ENCODE data around the gene PNLIPRP3. TPM values are rescaled to one million over a fixed set of nuclear protein-coding genes. Genes with fewer than 3 reads are reported as not detected.

PNLIPRP3 gene
- total RNA-seq, 2 donors from 2014 or later: not detected

DNA sequence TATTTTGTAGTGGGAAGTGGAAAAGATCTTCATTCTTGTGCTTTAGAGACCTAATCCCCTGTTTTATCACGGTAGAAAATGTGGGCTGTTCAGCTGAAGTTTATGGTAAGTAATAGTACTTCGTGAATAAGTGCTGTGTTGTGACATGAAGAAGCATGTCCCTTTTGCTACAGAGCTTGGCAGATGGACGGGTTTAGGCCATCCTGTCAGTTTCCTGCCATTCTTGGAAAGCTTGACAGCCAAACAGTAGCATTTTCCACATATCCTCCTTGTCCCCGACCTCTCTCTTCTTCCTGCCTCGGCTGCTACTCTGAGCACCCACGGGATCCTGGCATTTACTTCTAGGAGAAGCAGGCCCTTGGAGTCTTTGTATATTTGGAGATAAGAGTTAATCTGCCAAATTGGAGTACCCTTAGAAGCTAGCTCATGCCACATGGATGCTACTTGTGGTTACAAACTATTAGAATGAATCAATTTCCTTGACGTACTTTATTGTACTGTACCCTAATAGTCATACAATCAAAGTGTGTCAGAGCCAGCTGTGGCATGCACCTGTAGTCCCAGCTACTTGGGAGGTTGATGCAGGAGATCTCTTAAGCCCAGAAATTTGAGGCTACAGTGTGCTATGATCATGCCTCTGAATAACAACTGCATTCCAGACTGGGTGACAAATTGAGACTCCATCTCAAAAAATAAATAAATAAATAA is 39.2 kb downstream of the PNLIPRP3 start:
- DNase-seq (ENCODE audit: low spot score) (no peak), ATAC-seq (no peak)
- Mint-ChIP-seq H3K27me3 (peaks cover 4 to 6% of the 10 kb centered on the region in 2 donors), H3K9me3 (peaks cover 5% of the 10 kb centered on the region), H3K4me1 (ENCODE audit: low read depth in 2 of 2) (no peaks in the 10 kb centered on the region), H3K27ac (no peak overlapping the region), H3K4me3 (no peak overlapping the region), H3K36me3 (no peaks in the 10 kb centered on the region)

DNA sequence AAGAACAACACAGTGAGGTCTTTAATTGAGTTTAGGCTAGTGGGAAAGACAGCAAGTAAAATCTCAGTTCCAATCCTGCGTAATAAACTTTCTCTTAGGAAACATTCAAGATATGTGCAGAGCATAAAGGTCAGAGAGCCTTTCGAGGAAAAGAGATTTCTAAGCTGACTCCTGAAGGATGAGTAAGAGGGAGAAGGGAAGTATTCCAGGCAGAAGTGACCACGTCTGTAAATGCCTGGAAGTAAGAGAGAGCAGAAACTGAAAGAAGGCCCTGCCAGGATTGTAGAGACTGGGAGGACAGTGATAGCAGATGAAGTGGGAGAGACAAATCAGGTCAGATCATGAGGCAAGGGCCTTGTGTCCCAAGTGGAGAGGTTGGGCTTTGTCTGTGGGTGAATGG is 41.8 kb downstream of the PNLIPRP3 start:
- no peaks in the 10 kb centered on the region for H3K4me1 Mint-ChIP-seq (ENCODE audit: low read depth in 2 of 2)
- H3K36me3 Mint-ChIP-seq: no peaks in the 10 kb centered on the region
- no peak overlapping the region for H3K4me3 Mint-ChIP-seq
- no peak overlapping the region for H3K27ac Mint-ChIP-seq
- DNase-seq (ENCODE audit: low spot score) (no peak), ATAC-seq (no peak)
- peaks cover 6 to 7% of the 10 kb centered on the region in 2 donors for H3K27me3 Mint-ChIP-seq
- peaks cover 10% of the 10 kb centered on the region for H3K9me3 Mint-ChIP-seq

DNA sequence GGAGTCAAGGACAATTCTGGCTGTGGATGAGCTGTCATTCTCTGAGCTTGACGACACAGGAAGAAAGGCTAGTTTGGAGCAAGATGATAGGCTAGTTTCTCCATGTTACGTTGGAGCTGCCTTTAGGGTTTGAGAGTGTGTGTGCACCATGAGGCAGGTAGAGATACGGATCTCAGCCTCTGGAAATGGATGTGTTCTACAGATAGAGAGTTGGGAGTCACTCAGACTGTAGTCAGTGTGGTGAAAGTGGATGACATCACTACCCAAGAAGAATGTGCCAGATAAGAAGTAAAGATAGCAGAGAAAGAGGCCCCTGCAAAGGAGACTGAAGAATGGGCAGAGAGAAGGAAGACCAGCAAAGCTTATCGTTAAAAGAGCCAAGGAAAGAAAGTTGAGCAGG is 42.4 kb downstream of the PNLIPRP3 start:
- peaks cover 6 to 7% of the 10 kb centered on the region in 2 donors for H3K27me3 Mint-ChIP-seq
- ATAC-seq: no peak

DNA sequence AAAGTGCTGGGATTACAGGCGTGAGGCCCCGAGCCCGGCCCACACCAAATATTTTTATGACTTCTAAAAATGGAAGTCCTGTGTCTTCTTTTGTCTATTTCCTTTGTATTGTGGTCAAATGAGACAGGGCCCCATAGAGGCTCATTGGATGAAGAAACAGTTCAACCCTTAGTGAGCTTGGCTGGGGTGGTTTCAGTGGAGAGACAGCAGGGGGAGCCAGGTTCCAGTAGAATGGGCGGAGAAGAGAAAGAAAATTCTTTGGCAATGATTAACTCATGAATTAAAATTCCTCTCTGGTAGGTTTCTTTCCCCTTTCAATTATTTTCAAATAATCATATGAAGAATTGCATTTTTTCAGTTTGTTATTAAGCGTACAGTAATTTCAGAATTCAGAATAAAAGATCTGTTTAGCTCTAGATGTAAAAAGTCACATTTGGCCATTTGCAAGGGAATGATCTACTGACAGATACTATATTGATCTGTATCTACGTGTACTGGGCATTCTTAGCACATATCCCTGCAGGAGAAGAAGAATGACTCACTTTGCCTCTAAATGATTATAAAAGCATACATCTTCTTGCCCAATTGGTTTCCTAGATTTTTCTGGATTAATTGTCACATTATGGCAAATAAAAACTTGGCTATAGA is 43.2 kb downstream of the PNLIPRP3 start:
- no peak overlapping the region for H3K27ac Mint-ChIP-seq
- H3K9me3 Mint-ChIP-seq: peaks cover 11% of the 10 kb centered on the region
- DNase-seq (ENCODE audit: low spot score) (no peak), ATAC-seq (no peak)
- H3K36me3 Mint-ChIP-seq: no peaks in the 10 kb centered on the region
- H3K4me3 Mint-ChIP-seq: no peak overlapping the region
- H3K4me1 Mint-ChIP-seq (ENCODE audit: low read depth in 2 of 2): no peaks in the 10 kb centered on the region
- peaks cover 6 to 7% of the 10 kb centered on the region in 2 donors for H3K27me3 Mint-ChIP-seq

More for the DNA sequence above, 42.4 kb downstream of the PNLIPRP3 start:
- no peaks in the 10 kb centered on the region for H3K4me1 Mint-ChIP-seq (ENCODE audit: low read depth in 2 of 2)
- no peak overlapping the region for H3K4me3 Mint-ChIP-seq
- DNase-seq (ENCODE audit: low spot score): no peak
- peaks cover 11% of the 10 kb centered on the region for H3K9me3 Mint-ChIP-seq
- H3K36me3 Mint-ChIP-seq: no peaks in the 10 kb centered on the region
- no peak overlapping the region for H3K27ac Mint-ChIP-seq

DNA sequence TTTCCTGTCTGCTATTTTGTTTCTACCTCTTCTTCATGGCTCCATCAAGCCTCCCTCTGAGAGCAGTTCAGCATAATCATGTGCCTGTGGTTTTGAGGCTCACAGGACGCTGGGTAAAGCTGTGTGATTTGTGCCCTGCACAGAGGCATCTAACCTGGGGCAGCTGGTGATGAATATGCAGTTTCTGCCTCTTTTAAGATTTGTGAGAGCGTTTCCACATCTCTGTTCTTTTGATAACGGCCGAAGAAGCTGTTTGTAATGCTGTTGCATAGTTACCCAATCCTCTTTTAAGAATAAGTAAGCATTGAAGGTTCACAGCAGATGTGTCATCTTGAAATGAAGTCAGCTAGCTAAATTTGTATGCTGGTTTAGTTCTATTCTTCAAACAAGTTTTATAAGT is 45.2 kb downstream of the PNLIPRP3 start:
- H3K4me3 Mint-ChIP-seq: no peak overlapping the region
- peaks cover 6 to 7% of the 10 kb centered on the region in 2 donors for H3K27me3 Mint-ChIP-seq
- H3K36me3 Mint-ChIP-seq: no peaks in the 10 kb centered on the region
- H3K27ac Mint-ChIP-seq: no peak overlapping the region
- peaks cover 11% of the 10 kb centered on the region for H3K9me3 Mint-ChIP-seq
- no peaks in the 10 kb centered on the region for H3K4me1 Mint-ChIP-seq (ENCODE audit: low read depth in 2 of 2)
- ATAC-seq (no peak), DNase-seq (ENCODE audit: low spot score) (no peak)

DNA sequence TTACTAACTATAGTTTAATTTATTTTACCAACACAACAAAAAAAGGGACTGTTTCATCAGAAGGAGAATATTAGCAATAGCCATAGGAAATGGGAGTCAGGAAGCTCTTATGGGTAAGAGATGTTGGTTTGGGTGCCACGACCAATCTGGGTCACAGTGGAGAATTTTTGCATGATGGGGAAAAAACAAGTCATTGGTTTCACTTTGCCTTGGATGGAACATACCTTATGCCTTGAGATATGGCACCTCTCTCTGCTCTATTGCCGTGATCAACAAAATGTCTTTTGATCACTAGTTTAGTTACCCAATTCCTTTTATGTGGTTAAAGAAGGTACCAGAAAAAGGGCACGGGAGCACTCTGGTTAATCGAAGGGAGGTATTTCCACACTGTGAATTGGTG is 48.2 kb downstream of the PNLIPRP3 start:
- peaks cover 0 to 3% of the 10 kb centered on the region in 2 donors for H3K27me3 Mint-ChIP-seq
- H3K4me1 Mint-ChIP-seq (ENCODE audit: low read depth in 2 of 2): no peaks in the 10 kb centered on the region
- peaks cover 6% of the 10 kb centered on the region for H3K9me3 Mint-ChIP-seq
- DNase-seq (ENCODE audit: low spot score) (no peak), ATAC-seq (no peak)
- H3K27ac Mint-ChIP-seq: no peak overlapping the region
- H3K4me3 Mint-ChIP-seq: no peak overlapping the region
- no peaks in the 10 kb centered on the region for H3K36me3 Mint-ChIP-seq

DNA sequence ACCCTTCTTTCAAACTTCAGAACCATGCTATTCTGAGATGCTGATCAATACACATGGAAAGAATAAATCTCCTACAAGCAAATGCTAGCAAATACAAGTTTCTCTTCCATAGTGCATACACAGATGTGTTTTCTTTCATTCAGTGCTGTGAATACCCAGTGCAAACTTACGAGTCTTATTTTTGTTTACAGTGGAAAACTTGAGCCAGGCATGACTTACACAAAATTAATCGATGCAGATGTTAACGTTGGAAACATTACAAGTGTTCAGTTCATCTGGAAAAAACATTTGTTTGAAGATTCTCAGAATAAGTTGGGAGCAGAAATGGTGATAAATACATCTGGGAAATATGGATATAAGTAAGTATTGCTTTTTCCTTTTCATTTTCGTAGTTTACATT is 48.8 kb downstream of the PNLIPRP3 start:
- DNase-seq (ENCODE audit: low spot score) (no peak), ATAC-seq (no peak)
- Mint-ChIP-seq H3K27ac (no peak overlapping the region), H3K4me1 (ENCODE audit: low read depth in 2 of 2) (no peaks in the 10 kb centered on the region), H3K4me3 (no peak overlapping the region), H3K27me3 (peaks cover 0 to 3% of the 10 kb centered on the region in 2 donors), H3K36me3 (no peaks in the 10 kb centered on the region), H3K9me3 (peaks cover 6% of the 10 kb centered on the region)

DNA sequence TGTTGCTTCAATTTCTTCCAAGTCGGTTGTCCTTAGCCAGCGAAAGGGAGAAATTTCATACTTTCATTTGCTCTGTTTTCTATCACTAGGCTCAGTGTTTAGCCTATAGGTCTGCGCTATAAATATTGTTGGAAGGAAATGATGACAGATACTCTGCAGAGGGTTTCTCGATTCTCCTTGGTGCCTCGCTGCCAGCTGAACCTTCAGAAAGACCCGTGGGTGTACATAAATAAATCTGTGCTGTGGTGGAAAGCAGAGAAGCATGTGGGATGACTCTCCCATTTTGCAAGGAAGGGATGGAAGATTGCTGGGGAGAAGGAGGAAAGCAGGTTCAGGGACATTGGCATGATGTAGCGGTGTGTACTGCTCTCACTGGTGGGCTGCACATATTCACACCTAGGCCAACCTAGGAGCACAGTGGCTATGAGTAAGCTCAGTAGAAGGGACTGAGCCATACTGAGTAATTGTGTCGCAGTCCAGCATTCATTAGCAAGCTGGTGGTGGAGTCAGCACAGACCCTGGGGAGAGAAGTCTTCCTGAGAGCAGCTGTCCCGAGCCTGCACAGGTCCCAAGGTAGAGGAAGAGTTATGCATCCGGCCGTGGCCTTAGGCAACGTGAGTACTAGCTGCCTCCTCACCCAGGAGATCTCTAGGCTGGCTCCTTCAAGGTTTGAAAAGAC is 50.5 kb downstream of the PNLIPRP3 start:
- no peak for DNase-seq (ENCODE audit: low spot score)
- Mint-ChIP-seq H3K27me3 (peaks cover 0 to 3% of the 10 kb centered on the region in 2 donors), H3K36me3 (no peaks in the 10 kb centered on the region), H3K27ac (no peak overlapping the region), H3K4me1 (ENCODE audit: low read depth in 2 of 2) (no peaks in the 10 kb centered on the region), H3K9me3 (peaks cover 6% of the 10 kb centered on the region), H3K4me3 (no peak overlapping the region)
- ATAC-seq: peak in 1 of 2 donors; percentile 45

DNA sequence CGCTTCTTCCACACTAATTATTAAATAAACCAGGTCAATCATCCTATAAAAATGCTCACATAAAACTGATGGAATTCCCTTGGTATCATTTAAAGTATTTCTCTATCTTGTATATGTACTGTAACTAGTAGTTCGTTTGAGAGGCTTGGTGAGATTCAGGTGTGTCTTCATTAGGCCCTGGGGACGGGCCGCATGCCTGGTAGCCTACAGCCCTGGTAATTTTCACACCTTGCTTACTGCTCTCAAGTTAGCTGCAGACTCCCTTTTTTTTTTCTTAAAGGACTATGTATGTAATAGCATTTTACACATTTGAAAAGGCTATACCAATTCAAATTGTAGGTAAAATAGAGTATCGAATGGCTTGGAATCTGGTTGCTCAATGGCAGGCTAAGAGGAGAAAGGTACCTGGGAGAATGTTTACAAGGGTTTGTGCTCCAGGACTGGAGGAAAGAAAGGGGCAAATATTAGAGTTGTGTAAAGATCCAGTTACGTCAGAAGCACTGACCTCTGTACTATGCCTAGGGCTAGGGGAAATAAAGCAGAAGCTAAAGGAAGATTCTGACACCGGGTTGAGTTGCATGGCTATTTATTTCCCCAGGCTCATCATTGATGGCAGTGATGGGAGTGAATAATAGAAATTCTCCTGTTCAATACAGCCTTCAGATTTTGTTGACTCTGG is 59.3 kb downstream of the PNLIPRP3 start:
- Mint-ChIP-seq H3K36me3 (no peaks in the 10 kb centered on the region), H3K9me3 (no peaks in the 10 kb centered on the region), H3K4me3 (no peak overlapping the region), H3K27me3 (peaks cover 4 to 15% of the 10 kb centered on the region in 2 donors), H3K4me1 (ENCODE audit: low read depth in 2 of 2) (no peaks in the 10 kb centered on the region), H3K27ac (no peak overlapping the region)
- ATAC-seq (no peak), DNase-seq (ENCODE audit: low spot score) (no peak)

DNA sequence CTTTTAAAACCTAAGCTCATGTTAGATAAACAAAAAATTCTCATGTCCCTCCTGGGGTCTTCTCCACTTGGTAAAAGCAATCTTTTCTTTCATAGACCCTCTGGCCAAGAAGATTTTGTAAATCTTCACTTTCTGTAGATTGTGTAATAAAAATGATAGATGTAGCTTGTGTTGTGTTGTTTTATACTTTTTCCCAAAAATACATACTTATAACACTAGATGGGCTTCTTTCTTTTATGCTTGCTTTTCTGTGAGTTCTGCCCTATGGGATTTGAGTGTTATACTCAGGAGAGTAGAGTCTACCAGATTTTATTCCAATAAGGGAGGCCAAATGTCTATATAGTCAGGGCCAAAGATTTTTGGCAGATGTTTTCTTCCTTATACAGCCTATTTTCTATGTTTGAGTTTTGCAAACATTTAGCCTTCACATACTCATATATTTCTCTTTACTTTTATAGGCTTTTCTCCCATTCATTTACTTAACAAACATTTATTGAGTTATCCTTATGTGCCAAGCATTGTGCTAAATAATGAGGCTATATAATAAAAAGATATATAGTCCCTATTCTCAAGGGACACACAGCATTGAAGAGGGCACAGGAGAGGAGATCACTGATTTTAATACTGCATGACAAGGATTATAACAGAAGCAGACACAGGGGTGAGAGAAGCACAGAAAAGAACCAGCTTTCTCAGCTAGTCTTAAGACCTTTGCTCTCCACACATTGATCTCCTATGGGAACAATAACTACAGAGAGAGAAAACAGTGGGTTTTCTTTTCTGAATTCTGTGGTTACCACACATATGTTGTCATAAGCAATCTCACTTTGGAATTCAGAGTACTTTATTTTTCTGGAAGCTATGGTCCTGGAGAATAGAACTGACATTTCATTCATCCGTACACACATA is 60.1 kb downstream of the PNLIPRP3 start:
- H3K9me3 Mint-ChIP-seq: no peaks in the 10 kb centered on the region
- H3K27ac Mint-ChIP-seq: no peak overlapping the region
- H3K4me1 Mint-ChIP-seq (ENCODE audit: low read depth in 2 of 2): no peaks in the 10 kb centered on the region
- peaks cover 4 to 15% of the 10 kb centered on the region in 2 donors for H3K27me3 Mint-ChIP-seq
- H3K36me3 Mint-ChIP-seq: no peaks in the 10 kb centered on the region
- ATAC-seq: no peak
- DNase-seq (ENCODE audit: low spot score): no peak
- H3K4me3 Mint-ChIP-seq: no peak overlapping the region

DNA sequence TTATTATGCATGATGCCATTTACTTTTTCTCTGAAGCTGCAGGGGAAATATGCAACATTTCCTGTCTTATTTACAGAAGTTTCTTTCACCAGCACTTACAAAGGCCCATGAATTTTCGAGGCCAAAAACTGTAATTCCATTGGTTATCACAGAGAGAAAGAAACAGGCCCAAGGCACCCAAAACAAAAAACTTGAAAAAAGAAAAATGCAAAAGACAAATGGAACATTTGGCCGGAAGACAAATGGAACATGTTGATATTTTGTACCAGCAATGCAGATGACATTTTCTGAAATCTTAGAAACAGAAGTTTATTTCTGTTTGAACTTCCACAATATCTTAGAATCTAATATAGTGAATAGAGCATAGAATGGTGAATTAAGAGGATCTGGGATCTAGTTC is 61.8 kb downstream of the PNLIPRP3 start:
- ATAC-seq: no peak
- Mint-ChIP-seq H3K9me3 (no peaks in the 10 kb centered on the region), H3K27me3 (peaks cover 3 to 4% of the 10 kb centered on the region in 2 donors), H3K27ac (no peak overlapping the region), H3K36me3 (no peaks in the 10 kb centered on the region), H3K4me3 (no peak overlapping the region), H3K4me1 (ENCODE audit: low read depth in 2 of 2) (no peaks in the 10 kb centered on the region)
- DNase-seq (ENCODE audit: low spot score): no peak

DNA sequence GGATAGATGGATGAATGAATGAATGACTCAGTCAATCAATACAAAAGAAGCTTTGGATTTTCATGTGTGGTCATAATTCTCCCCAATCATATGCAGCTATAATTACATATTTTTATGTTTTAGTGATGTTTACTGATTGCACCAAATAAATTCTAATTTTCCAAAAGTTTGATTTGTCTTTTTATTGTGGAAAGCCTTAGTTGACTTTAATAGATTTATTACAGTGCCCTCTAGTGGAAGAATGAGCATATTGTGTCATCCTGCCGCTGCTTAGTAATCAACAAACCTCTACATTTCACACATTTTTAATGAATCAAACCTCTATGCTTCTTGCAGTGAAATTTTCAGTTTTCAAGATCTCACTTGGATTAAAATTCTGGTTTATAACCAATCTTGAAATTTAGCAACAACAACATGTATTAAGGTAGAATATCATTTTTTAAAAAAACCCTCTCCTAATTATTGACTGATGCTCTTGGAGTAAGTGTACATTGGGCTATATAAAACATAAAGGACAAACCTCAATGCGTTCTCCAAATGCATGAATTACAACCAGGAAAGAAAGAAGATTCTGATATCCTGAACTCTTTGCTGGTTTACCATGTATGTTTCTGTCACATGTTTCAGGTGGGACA is 62.5 kb downstream of the PNLIPRP3 start:
- Mint-ChIP-seq H3K9me3 (no peaks in the 10 kb centered on the region), H3K4me1 (ENCODE audit: low read depth in 2 of 2) (no peaks in the 10 kb centered on the region), H3K4me3 (no peak overlapping the region), H3K36me3 (no peaks in the 10 kb centered on the region), H3K27me3 (peaks cover 0 to 2% of the 10 kb centered on the region in 2 donors), H3K27ac (no peak overlapping the region)
- ATAC-seq: no peak
- no peak for DNase-seq (ENCODE audit: low spot score)

DNA sequence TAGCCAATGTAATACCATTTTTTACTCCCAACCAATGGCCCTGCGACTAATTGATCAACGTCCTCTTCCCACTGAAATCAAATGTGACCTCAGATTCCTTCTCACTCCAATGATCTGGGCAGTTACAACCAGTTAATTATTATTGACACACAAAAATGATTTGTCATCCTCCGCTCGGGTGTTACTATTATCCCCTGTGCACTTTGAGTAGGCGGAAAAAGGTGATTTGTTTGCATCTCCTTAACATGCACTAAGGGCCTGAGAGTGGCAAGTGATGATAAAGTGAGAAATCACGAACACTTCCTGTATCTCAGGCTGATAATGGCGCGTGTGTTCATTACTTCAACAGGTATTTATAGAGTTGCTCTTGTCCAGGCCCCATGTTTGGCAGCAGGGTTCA is 77.1 kb downstream of the PNLIPRP3 start:
- Mint-ChIP-seq H3K9me3 (peaks cover 16% of the 10 kb centered on the region), H3K36me3 (no peaks in the 10 kb centered on the region), H3K4me1 (ENCODE audit: low read depth in 2 of 2) (no peaks in the 10 kb centered on the region), H3K4me3 (no peak overlapping the region), H3K27ac (no peak overlapping the region), H3K27me3 (no peaks in the 10 kb centered on the region)
- DNase-seq (ENCODE audit: low spot score) (no peak), ATAC-seq (no peak)

Measured in natural killer cell treated with Interleukin-12 subunit alpha and Interleukin-12 subunit beta and Interleukin-15 and Interleukin-18, amount 100 ng/mL, for 72 hours (primary cell).